Measurements from ENCODE around the gene NCOR1. TPM values are rescaled to one million over a fixed set of nuclear protein-coding genes. Genes with fewer than 3 reads are reported as not detected.
"Not testable (repeated sequence)": the region's sequence is repeated elsewhere in the genome, so short reads cannot be mapped to it uniquely, and the experiment has no call there.

Gene NCOR1
- polyA plus RNA-seq, 3 donors = 23.2 to 47.0 (median 37.9) TPM

GRCh38 chr17:16239931-16240330 is 24.6 kb upstream of the NCOR1 start:
- WGBS (ENCODE audit: insufficient coverage) = no CpG with 5 or more reads among the region's 3 CpGs
- H3K9ac ChIP-seq (ENCODE audit: insufficient read depth, low read length, poor library complexity, severe bottlenecking) = no peak overlapping the region
- H3K27me3 Mint-ChIP-seq (ENCODE audit: low read depth in 3 of 3) = no peaks in the 10 kb centered on the region
- no peak overlapping the region for H2AFZ ChIP-seq (ENCODE audit: insufficient read depth, low read depth, low read length, poor library complexity, severe bottlenecking)
- no peak overlapping the region for H3K27ac ChIP-seq (ENCODE audit: low read depth in 1 of 2, low read length in 2 of 2)
- no peak overlapping the region for H3K4me2 ChIP-seq (replicated peaks; ENCODE audit: extremely low read depth, low read length, poor library complexity, severe bottlenecking)
- H3K27ac Mint-ChIP-seq = no peak overlapping the region
- H3K27me3 ChIP-seq (ENCODE audit: control insufficient read depth in 2 of 2, insufficient read depth in 2 of 2, low read length in 2 of 2) = no peaks in the 10 kb centered on the region
- H4K20me1 ChIP-seq (ENCODE audit: insufficient read depth, low read length) = no peaks in the 10 kb centered on the region
- no peaks in the 10 kb centered on the region for H3K9me3 Mint-ChIP-seq
- no peak for TF ChIP-seq CTCF (IDR thresholded peaks at IDR 0.05)
- H3K36me3 ChIP-seq (replicated peaks in 1 of 2; ENCODE audit: control insufficient read depth in 1 of 2, insufficient read depth in 2 of 2, low read length in 2 of 2) = no peaks in the 10 kb centered on the region
- no peak overlapping the region for H3K4me3 ChIP-seq (replicated peaks in 1 of 3; ENCODE audit: low read depth in 2 of 3, low read length in 3 of 3)
- intact Hi-C loops (cut with micrococcal nuclease) = no loop called here
- no peak for DNase-seq
- H3K9me3 ChIP-seq (replicated peaks in 1 of 2; ENCODE audit: control insufficient read depth in 1 of 2, insufficient read depth in 1 of 2, low read length in 2 of 2) = no peaks in the 10 kb centered on the region
- H3K79me2 ChIP-seq (ENCODE audit: insufficient read depth, low read length) = no peaks in the 10 kb centered on the region
- H3K4me1 ChIP-seq (ENCODE audit: control insufficient read depth in 1 of 2, insufficient read depth in 2 of 2, low read length in 2 of 2) = peaks cover 0 to 5% of the 10 kb centered on the region in 2 donors
- peaks cover 5 to 6% of the 10 kb centered on the region in 2 donors for H3K36me3 Mint-ChIP-seq
- no peak overlapping the region for H3K4me3 Mint-ChIP-seq
- H3K4me1 Mint-ChIP-seq = peaks cover 11% of the 10 kb centered on the region

GRCh38 chr17:16232391-16232790 is 17.1 kb upstream of the NCOR1 start:
- H3K36me3 ChIP-seq (replicated peaks in 1 of 2; ENCODE audit: control insufficient read depth in 1 of 2, insufficient read depth in 2 of 2, low read length in 2 of 2) = no peaks in the 10 kb centered on the region
- intact Hi-C loops (cut with micrococcal nuclease) = no loop called here
- no peak for DNase-seq
- peaks cover 8 to 15% of the 10 kb centered on the region in 2 donors for H3K36me3 Mint-ChIP-seq
- H2AFZ ChIP-seq (ENCODE audit: insufficient read depth, low read depth, low read length, poor library complexity, severe bottlenecking) = no peak overlapping the region
- no peak overlapping the region for H3K4me3 ChIP-seq (replicated peaks in 1 of 3; ENCODE audit: low read depth in 2 of 3, low read length in 3 of 3)
- no peaks in the 10 kb centered on the region for H3K27me3 Mint-ChIP-seq (ENCODE audit: low read depth in 3 of 3)
- no peak for TF ChIP-seq CTCF (IDR thresholded peaks at IDR 0.05)
- H3K27me3 ChIP-seq (ENCODE audit: control insufficient read depth in 2 of 2, insufficient read depth in 2 of 2, low read length in 2 of 2) = no peaks in the 10 kb centered on the region
- no peak overlapping the region for H3K9ac ChIP-seq (ENCODE audit: insufficient read depth, low read length, poor library complexity, severe bottlenecking)
- no peaks in the 10 kb centered on the region for H3K9me3 ChIP-seq (replicated peaks in 1 of 2; ENCODE audit: control insufficient read depth in 1 of 2, insufficient read depth in 1 of 2, low read length in 2 of 2)
- H3K27ac ChIP-seq (ENCODE audit: low read depth in 1 of 2, low read length in 2 of 2) = no peak overlapping the region
- H3K27ac Mint-ChIP-seq = peak overlapping the region in 1 of 7 donors; percentile 12
- H4K20me1 ChIP-seq (ENCODE audit: insufficient read depth, low read length) = no peaks in the 10 kb centered on the region
- H3K4me2 ChIP-seq (replicated peaks; ENCODE audit: extremely low read depth, low read length, poor library complexity, severe bottlenecking) = no peak overlapping the region
- H3K79me2 ChIP-seq (ENCODE audit: insufficient read depth, low read length) = no peaks in the 10 kb centered on the region
- H3K9me3 Mint-ChIP-seq = no peaks in the 10 kb centered on the region
- peaks cover 6 to 7% of the 10 kb centered on the region in 2 donors for H3K4me1 ChIP-seq (ENCODE audit: control insufficient read depth in 1 of 2, insufficient read depth in 2 of 2, low read length in 2 of 2)
- peaks cover 17% of the 10 kb centered on the region for H3K4me1 Mint-ChIP-seq
- H3K4me3 Mint-ChIP-seq = no peak overlapping the region
- WGBS (ENCODE audit: insufficient coverage) = no CpG with 5 or more reads among the region's 1 CpG

- H3K4me3 ChIP-seq (replicated peaks in 1 of 3; ENCODE audit: low read depth in 2 of 3, low read length in 3 of 3); H4K20me1 ChIP-seq (ENCODE audit: insufficient read depth, low read length); DNase-seq; H3K9me3 Mint-ChIP-seq; H3K36me3 ChIP-seq (replicated peaks in 1 of 2; ENCODE audit: control insufficient read depth in 1 of 2, insufficient read depth in 2 of 2, low read length in 2 of 2); intact Hi-C loops (cut with micrococcal nuclease); H3K27me3 ChIP-seq (ENCODE audit: control insufficient read depth in 2 of 2, insufficient read depth in 2 of 2, low read length in 2 of 2); H3K27ac ChIP-seq (ENCODE audit: low read depth in 1 of 2, low read length in 2 of 2); H3K4me3 Mint-ChIP-seq; H2AFZ ChIP-seq (ENCODE audit: insufficient read depth, low read depth, low read length, poor library complexity, severe bottlenecking); H3K79me2 ChIP-seq (ENCODE audit: insufficient read depth, low read length); H3K9me3 ChIP-seq (replicated peaks in 1 of 2; ENCODE audit: control insufficient read depth in 1 of 2, insufficient read depth in 1 of 2, low read length in 2 of 2); H3K27me3 Mint-ChIP-seq (ENCODE audit: low read depth in 3 of 3); H3K4me1 ChIP-seq (ENCODE audit: control insufficient read depth in 1 of 2, insufficient read depth in 2 of 2, low read length in 2 of 2); H3K4me2 ChIP-seq (replicated peaks; ENCODE audit: extremely low read depth, low read length, poor library complexity, severe bottlenecking); H3K9ac ChIP-seq (ENCODE audit: insufficient read depth, low read length, poor library complexity, severe bottlenecking): not testable (repeated sequence)
- peak overlapping the region in 6 of 7 donors; percentile 21 to 80 (median 55) for H3K27ac Mint-ChIP-seq
- H3K36me3 Mint-ChIP-seq = peaks cover 4 to 15% of the 10 kb centered on the region in 2 donors
- peaks cover 17% of the 10 kb centered on the region for H3K4me1 Mint-ChIP-seq
- WGBS (ENCODE audit: insufficient coverage) = 94% methylated on average over 2 of the region's 8 CpGs
Observed at GRCh38 chr17:16229912-16230561, 14.7 kb upstream of the NCOR1 start.

Data from CD14-positive monocyte (primary cell).